ENCODE measurements around the gene ABCG1.

DNA sequence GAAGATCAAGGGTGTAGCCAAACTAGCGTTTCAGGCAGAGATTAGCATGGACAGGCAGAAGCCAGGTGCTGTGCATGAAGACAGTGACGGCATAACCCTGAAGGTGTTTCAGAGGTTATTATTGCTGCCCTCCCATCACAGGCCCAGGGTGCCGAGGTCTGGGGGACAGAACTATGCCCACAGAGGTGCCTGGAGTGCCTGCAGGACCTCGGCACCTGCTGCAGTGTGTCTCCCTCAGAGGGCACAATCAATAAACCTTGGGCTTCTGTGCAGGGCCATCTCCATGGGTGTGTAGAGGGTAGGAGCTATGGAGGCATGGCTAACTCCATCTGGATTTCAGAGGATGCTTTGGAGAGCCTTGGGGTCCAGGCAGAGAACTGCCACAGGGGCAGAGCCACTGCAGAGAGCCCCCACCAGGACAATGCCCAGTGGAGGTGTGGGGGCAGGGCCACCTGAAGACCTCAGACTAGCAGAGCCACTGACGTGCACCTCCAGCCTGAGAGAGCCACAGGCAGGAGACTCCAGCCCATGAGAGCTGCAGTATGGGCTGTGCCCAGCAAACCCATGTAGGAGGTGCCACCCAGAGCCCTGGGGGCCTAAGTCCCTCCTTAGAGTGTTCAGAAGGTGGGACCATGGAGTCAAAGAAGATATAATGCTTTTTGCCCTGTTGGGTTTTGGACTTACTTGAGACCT lies 5.7 kb upstream of the ABCG1 start:
- TF ChIP-seq ELK1 (IDR thresholded peaks at IDR 0.05; ENCODE audit: borderline replicate concordance, low read depth, low read length), result no peak
- TF ChIP-seq, protein P1, sequence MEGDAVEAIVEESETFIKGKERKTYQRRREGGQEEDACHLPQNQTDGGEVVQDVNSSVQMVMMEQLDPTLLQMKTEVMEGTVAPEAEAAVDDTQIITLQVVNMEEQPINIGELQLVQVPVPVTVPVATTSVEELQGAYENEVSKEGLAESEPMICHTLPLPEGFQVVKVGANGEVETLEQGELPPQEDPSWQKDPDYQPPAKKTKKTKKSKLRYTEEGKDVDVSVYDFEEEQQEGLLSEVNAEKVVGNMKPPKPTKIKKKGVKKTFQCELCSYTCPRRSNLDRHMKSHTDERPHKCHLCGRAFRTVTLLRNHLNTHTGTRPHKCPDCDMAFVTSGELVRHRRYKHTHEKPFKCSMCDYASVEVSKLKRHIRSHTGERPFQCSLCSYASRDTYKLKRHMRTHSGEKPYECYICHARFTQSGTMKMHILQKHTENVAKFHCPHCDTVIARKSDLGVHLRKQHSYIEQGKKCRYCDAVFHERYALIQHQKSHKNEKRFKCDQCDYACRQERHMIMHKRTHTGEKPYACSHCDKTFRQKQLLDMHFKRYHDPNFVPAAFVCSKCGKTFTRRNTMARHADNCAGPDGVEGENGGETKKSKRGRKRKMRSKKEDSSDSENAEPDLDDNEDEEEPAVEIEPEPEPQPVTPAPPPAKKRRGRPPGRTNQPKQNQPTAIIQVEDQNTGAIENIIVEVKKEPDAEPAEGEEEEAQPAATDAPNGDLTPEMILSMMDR (conservative IDR thresholded peaks at IDR 0.05; ENCODE audit: low read depth, low read length), result no peak
- TF ChIP-seq POLR2A (IDR thresholded peaks at IDR 0.05; ENCODE audit: low read depth, low read length), result no peak
- no peak for TF ChIP-seq CEBPB (IDR thresholded peaks at IDR 0.05; ENCODE audit: low read depth, low read length)
